NCI-H510A treated with DMSO at 0.1 percent for 48 hours (cell line): ENCODE results near the gene QRFP.

ENCODE experiments used
- DNase-seq: peaks from one replicate; lab custom pipeline; 2025; lab: John Stamatoyannopoulos, UW

QRFP gene, protein sequence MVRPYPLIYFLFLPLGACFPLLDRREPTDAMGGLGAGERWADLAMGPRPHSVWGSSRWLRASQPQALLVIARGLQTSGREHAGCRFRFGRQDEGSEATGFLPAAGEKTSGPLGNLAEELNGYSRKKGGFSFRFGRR

DNA sequence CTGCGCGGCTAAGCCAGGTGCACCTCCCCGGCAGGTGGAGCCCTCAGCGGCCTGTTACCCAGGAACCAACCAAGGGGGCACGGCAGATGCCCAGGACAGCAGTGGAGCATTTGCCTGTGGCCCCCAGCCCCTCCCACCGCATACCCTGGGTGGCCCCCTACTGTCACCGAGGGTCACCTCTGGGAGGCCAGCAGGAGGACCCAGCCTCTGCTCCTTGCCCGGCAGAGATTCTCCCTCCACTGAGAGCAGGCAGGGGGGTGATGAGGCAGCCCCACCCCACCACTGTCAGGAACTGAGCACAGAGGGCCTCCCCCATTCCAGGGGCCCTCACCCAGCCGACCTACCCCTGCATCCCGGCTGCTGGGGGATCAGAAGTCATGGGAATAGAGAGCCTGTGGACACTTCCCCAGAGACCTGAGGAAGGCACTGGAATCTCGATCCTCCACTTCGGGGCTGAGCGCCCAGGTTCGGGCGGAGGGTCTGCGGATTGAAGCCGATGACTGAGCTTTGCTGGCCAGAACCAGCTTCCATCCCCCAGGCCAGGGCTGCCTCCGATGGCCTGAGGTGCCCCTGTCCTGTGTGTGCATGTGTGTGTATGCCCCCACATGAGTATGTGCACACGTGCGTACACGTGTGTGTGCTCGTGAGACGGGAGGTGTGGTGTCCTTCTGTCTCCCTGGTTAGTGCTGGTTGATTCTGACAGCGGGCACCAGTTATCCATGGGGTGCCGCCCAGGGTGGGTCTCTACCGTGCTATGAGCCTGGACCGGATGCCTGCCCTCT lies at the start of gene QRFP:
QRFP (minus strand) TSS at position 580 of the 782 bp plus-strand sequence. CDS start 2,974 bp downstream, outside the sequence.
- no peak for DNase-seq

GRCh38 chr9:130945173-130945572 lies 48.6 kb upstream of the QRFP start:
- DNase-seq: no peak

GRCh38 chr9:130944510-130945058 lies 48.0 kb upstream of the QRFP start:
- DNase-seq: peak; percentile 7

GRCh38 chr9:130943777-130944176 lies 47.2 kb upstream of the QRFP start:
- DNase-seq: no peak

GRCh38 chr9:130943221-130943620 lies 46.6 kb upstream of the QRFP start:
- no peak for DNase-seq

- no peak for DNase-seq
Measured at GRCh38 chr9:130942679-130943078, 46.1 kb upstream of the QRFP start.

GRCh38 chr9:130942084-130942483 lies 45.5 kb upstream of the QRFP start:
- no peak for DNase-seq

DNA sequence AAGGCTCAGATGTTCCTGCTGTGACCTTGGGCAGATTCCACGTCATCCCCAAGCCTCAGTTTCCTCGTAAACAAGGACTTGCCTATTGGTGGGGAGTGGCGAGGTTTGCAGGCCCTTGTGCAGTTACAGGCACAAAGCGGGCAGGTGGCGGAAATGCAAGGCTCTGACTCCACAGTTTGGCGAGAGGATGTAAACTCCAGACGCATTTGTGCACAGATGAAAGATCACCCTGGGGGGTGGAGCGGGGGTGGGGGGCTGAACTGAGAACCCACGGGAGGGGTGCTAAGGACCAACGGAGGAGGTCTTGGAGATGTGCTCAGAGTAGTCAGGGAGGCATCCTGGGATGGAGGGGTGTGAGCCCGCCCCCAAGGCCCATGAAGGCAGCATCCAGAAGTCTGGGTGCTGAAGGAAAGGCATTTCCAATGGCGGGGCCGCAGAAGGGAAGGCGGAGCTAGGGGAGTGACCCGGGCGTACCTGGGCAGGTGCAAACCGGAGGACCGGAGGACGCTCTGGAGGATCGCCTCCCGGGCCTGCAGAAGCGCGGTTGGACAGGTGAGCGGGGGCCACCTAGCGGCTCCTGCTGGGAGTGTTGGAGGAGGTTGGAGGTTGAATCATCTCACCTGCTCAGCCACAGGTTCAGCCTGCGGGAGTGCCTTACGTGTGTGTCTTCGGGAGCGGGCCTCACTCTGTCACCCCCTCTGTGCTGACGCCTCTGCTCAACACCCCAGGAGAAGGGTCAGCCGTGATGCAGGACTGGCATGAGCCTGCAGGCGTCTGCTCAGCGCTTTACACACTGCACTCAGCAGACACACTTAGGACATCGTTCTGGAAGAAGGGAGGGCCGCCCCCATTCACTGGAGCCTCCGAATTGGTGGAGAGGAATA lies 44.3 kb upstream of the QRFP start:
- DNase-seq: peak; percentile 93

GRCh38 chr9:130940027-130940549 lies 43.5 kb upstream of the QRFP start:
- no peak for DNase-seq

GRCh38 chr9:130939405-130940026 lies 42.9 kb upstream of the QRFP start:
- peak; percentile 12 for DNase-seq

DNA sequence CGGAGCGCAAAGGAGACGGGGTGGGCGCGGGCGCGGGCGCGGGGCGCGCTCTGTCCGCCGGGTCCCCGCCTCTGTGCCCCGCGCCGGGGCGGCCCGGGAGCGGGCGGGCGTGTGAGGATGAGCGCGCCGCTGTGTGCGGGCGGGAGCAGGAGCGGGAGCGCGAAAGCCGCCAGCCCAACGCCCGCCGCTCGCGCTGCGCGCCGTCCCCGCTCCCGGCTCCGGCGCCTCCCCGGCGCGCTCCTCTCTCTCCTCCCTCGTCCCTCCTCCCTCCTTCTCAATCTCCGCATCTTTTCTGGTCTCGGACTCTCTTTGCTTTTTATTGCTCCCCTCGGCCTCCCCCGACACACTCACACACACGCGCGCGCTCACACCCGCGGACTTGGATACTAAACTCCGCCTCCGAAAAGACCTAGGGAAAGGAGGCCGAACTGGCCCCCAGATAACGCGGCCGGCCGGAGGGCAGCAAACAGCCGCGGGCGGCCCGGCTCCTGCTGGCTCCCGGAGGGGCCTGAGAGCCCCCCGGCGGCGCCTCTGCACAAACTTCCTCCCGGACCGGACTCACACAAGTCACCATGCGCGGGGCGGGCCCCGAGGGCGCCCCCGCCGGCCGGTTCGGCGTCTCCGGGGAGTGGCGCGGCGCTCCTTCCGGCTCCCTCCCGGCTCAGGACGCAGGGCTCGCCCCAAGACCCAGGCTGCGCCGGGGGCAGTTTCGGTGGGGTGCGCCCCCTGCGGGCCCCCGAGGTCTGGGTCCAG lies 42.2 kb upstream of the QRFP start, which contains the start of gene FIBCD1:
FIBCD1 (minus strand) TSS at position 596 of the 753 bp plus-strand sequence. CDS start 640 bp downstream, outside the sequence.
- DNase-seq: peak; percentile 9

GRCh38 chr9:130938184-130938651 lies 41.6 kb upstream of the QRFP start:
- DNase-seq: no peak

GRCh38 chr9:130937146-130938076 lies 40.8 kb upstream of the QRFP start:
- no peak for DNase-seq

- no peak for DNase-seq
Measured at GRCh38 chr9:130936285-130937117, 39.9 kb upstream of the QRFP start.

DNA sequence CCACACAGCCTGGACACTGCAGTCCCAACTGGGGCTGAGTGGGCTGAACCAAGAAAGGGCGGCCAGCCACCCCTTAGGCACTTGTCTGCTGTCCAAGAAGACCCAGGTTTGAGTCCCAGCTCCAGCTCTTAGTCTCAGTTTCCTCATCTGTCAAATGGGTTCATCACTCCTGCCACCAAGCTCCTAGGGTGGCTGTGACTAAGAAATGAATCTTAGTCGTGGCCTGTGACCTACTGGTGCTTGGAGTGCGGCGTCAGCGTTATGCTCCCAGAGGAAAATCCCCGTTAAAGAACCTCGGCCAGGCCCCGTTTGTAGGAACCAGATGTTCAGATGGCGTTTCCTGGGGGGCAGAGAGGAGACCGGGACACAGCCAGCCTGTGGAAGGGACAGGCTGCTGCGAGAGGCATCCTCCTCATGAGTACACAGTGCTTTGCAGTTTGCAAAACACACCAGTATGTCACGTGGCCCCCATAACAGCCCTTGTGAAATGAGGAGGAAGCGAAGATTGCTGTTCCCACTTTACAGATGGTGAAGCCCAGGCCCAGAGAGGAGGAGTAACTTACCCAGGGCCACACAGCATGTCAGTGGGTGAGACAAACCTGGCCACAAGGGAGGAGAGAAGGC lies 39.1 kb upstream of the QRFP start:
- DNase-seq: no peak

- no peak for DNase-seq
Measured at GRCh38 chr9:130934702-130935647, 38.4 kb upstream of the QRFP start.

DNA sequence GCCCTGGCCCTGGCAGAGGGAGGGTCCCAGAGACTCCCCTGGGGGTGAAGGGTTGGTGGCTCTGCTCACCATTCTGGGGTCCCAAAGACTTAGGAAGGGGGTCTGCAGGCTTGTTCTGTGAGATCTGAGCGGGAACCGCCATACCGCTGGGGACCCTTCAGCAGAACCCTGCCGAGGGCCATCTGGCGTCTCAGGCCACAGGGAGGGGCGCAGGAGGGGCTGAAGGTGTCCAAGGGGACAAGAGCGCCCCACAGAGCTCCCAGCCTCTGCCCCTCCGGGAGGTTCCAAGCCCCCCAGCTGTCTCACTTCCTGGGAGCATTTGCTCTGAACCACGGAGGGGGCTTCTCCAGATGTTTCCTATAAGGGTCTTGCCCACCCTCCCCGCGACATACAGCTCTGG lies 37.6 kb upstream of the QRFP start:
- no peak for DNase-seq
